NB4 (cell line): ENCODE measurements around the gene SLC25A39.

Experiments
- POLR2A ChIP-seq: IDR thresholded peaks from 2 replicates; pipeline ENCODE4 v1.6.1; 2011; ENCODE audit warnings: mild to moderate bottlenecking; ENCODE audit not compliant: insufficient read length; ENCODE audit errors: extremely low read depth
- TF ChIP-seq, protein P1 (sequence below): IDR thresholded peaks from one replicate; pipeline ENCODE4 v1.5.1; 2012; ENCODE audit warnings: low read depth, low read length

DNA sequence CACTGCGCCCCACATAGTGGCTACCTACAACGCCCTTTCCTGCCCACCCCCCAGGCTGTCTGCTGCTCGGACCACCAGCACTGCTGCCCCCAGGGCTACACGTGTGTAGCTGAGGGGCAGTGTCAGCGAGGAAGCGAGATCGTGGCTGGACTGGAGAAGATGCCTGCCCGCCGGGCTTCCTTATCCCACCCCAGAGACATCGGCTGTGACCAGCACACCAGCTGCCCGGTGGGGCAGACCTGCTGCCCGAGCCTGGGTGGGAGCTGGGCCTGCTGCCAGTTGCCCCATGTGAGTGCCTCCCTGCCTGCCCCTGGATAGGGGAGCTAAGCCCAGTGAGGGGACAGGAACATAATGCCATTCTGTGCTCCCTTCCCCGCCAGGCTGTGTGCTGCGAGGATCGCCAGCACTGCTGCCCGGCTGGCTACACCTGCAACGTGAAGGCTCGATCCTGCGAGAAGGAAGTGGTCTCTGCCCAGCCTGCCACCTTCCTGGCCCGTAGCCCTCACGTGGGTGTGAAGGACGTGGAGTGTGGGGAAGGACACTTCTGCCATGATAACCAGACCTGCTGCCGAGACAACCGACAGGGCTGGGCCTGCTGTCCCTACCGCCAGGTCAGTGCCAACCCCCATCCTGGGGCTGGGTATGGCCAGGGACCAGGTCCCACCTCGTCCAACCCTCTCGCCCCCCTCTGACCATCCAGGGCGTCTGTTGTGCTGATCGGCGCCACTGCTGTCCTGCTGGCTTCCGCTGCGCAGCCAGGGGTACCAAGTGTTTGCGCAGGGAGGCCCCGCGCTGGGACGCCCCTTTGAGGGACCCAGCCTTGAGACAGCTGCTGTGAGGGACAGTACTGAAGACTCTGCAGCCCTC, 27.6 kb upstream of the SLC25A39 start:
- TF ChIP-seq, protein P1, sequence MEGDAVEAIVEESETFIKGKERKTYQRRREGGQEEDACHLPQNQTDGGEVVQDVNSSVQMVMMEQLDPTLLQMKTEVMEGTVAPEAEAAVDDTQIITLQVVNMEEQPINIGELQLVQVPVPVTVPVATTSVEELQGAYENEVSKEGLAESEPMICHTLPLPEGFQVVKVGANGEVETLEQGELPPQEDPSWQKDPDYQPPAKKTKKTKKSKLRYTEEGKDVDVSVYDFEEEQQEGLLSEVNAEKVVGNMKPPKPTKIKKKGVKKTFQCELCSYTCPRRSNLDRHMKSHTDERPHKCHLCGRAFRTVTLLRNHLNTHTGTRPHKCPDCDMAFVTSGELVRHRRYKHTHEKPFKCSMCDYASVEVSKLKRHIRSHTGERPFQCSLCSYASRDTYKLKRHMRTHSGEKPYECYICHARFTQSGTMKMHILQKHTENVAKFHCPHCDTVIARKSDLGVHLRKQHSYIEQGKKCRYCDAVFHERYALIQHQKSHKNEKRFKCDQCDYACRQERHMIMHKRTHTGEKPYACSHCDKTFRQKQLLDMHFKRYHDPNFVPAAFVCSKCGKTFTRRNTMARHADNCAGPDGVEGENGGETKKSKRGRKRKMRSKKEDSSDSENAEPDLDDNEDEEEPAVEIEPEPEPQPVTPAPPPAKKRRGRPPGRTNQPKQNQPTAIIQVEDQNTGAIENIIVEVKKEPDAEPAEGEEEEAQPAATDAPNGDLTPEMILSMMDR = no peak
- TF ChIP-seq POLR2A = no peak
